ENCODE results near the gene NSG1. TPM values are rescaled to one million over a fixed set of nuclear protein-coding genes. Genes with fewer than 3 reads are reported as not detected.

NSG1 gene
- total and polyA plus RNA-seq, 2 of the 4 experiments (the other 2 are of a cell fraction), result 0.72 to 1.6 TPM

DNA sequence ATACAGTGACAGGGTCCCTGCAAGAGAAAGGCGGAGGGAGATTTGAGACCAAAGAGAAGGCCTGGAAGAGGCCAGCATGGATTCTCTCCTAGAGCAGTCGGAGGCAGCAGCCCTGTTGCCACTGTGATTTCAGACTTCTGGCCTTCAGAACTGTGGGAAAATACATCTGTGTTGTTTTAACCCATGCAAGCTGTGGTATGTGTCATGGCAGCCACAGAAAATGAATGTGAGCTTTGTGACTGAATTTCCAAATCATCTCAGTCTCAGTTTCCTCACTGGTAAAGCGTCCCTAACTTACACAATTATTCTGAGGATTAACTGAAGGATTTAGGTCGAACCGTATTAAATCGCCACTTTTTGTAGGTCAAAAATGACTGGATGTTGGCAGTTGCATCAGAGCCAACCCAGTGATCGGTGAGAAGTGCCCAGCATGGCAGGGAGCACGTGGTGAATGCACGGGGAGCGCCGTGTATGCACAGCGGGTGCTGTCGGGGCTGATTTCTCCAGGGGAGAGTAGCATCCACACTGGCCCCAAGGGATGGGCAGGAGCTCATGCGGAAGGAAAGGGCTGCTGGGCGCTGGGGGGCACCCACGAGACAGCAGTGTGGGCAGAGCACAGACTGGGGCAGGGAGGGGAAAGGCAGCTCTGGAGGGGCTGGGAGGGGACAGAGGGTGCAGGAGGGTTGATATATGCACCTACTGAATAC is 23.8 kb upstream of the NSG1 start:
- no peak overlapping the region for H4K91ac ChIP-seq (ENCODE audit: insufficient read depth, low read depth, low read length)
- H3K56ac ChIP-seq (ENCODE audit: extremely low read depth, insufficient read depth, low read length), result no peak overlapping the region
- H3K4me2 ChIP-seq (ENCODE audit: low read depth, low read length), result no peak overlapping the region
- intact Hi-C loops (cut with micrococcal nuclease) (no loop called here), in situ Hi-C loops (cut with MboI; ENCODE audit: low sequenced_read_pairs) (no loop called here), dilution Hi-C loops (cut with HindIII; ENCODE audit: low sequenced_read_pairs, unreplicated experiment) (no loop called here)
- no peak overlapping the region for H4K5ac ChIP-seq (ENCODE audit: low read depth, low read length)
- no peak overlapping the region for H3K18ac ChIP-seq (ENCODE audit: low read depth, low read length)
- TF ChIP-seq RAD21 (IDR thresholded peaks at IDR 0.05; ENCODE audit: low read length) (no peak), MAFK (IDR thresholded peaks at IDR 0.05; ENCODE audit: low read depth, low read length) (no peak), BHLHE40 (IDR thresholded peaks at IDR 0.05; ENCODE audit: low read depth, low read length) (no peak), RFX5 (IDR thresholded peaks at IDR 0.05; ENCODE audit: low read depth, low read length) (no peak), NFE2L2 (IDR thresholded peaks at IDR 0.05; ENCODE audit: low read depth, low read length) (no peak), POLR2A (IDR thresholded peaks at IDR 0.05; ENCODE audit: low read depth, low read length) (no peak), FOS (IDR thresholded peaks at IDR 0.05; ENCODE audit: low read depth, low read length) (no peak), CEBPB (IDR thresholded peaks at IDR 0.05; ENCODE audit: low read depth, low read length) (no peak)
- TF ChIP-seq, protein P1, sequence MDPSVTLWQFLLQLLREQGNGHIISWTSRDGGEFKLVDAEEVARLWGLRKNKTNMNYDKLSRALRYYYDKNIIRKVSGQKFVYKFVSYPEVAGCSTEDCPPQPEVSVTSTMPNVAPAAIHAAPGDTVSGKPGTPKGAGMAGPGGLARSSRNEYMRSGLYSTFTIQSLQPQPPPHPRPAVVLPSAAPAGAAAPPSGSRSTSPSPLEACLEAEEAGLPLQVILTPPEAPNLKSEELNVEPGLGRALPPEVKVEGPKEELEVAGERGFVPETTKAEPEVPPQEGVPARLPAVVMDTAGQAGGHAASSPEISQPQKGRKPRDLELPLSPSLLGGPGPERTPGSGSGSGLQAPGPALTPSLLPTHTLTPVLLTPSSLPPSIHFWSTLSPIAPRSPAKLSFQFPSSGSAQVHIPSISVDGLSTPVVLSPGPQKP (IDR thresholded peaks at IDR 0.05; ENCODE audit: borderline replicate concordance, low read depth, low read length), result no peak
- peaks cover 32% of the 10 kb centered on the region for H3K27me3 ChIP-seq (ENCODE audit: control insufficient read depth, insufficient read depth, low read length)
- H2BK15ac ChIP-seq (ENCODE audit: low read depth, low read length), result no peak overlapping the region
- no peaks in the 10 kb centered on the region; the same call in none of the 2 replicates for H3K9me3 ChIP-seq (ENCODE audit: control insufficient read depth, insufficient read depth, low read length)
- no peak overlapping the region for H2AK5ac ChIP-seq (ENCODE audit: low read depth, low read length)
- 75% methylated on average over 10 of the region's 16 CpGs; no CpG with 5 or more reads in 1 of the 2 experiments for WGBS, 2 experiments (ENCODE audit: extremely low coverage in 2 of 2, insufficient read length in 1 of 2)
- H3K4me1 ChIP-seq (ENCODE audit: control insufficient read depth, insufficient read depth, low read length), result no peaks in the 10 kb centered on the region
- no peaks in the 10 kb centered on the region for H3K9me1 ChIP-seq (ENCODE audit: insufficient read depth, low read length)
- no peak overlapping the region for H4K8ac ChIP-seq (ENCODE audit: low read depth in 2 of 2, low read length in 2 of 2)
- no peak overlapping the region for H3K9ac ChIP-seq (ENCODE audit: low read depth, low read length)
- DNase-seq, result no peak
- no peak overlapping the region for H3K4ac ChIP-seq (ENCODE audit: low read depth, low read length)
- no peaks in the 10 kb centered on the region for H4K20me1 ChIP-seq (ENCODE audit: insufficient read depth, low read length)
- H3K27ac ChIP-seq (ENCODE audit: insufficient read depth, low read length), result no peak overlapping the region
- no TSS peak for BruUV-seq (replicated peaks)
- no peak overlapping the region for H3K14ac ChIP-seq (replicated peaks; ENCODE audit: low read depth, low read length)
- H3K36me3 ChIP-seq (ENCODE audit: control insufficient read depth, insufficient read depth, low read length), result no peaks in the 10 kb centered on the region
- CTCF ChIA-PET, result no interaction called here
- POLR2A ChIA-PET (ENCODE audit: unreplicated experiment), result no interaction called here
- H2BK5ac ChIP-seq (ENCODE audit: low read depth, low read length, poor library complexity, severe bottlenecking), result no peak overlapping the region
- H2AK9ac ChIP-seq (replicated peaks; ENCODE audit: low read depth, low read length, poor library complexity), result no peak overlapping the region
- H3K23ac ChIP-seq (ENCODE audit: low read depth, low read length), result no peak overlapping the region
- no peaks in the 10 kb centered on the region for H3K79me1 ChIP-seq (ENCODE audit: low read depth in 1 of 2, low read length in 2 of 2)
- ATAC-seq (ENCODE audit: low read depth), result no peak
- no peak overlapping the region for H2BK20ac ChIP-seq (ENCODE audit: low read depth, low read length)
- H2AFZ ChIP-seq (replicated peaks; ENCODE audit: low read length, poor library complexity), result no peak overlapping the region
- H3K4me3 ChIP-seq (ENCODE audit: insufficient read depth, low read depth, low read length), result no peak overlapping the region
- no peak overlapping the region for H2BK120ac ChIP-seq (ENCODE audit: low read depth, low read length)
